CD4-positive, alpha-beta memory T cell (primary cell): ENCODE data around the gene PLXND1. TPM values are rescaled to one million over a fixed set of nuclear protein-coding genes. Genes with fewer than 3 reads are reported as not detected.

Experiments used
- CTCF ChIA-PET: fragments of 350-600 bp; sonication (Branson Sonifier 250); formaldehyde crosslinking; loops from one replicate; lab custom pipeline; 2021; ENCODE audit warnings: inconsistent platforms; ENCODE audit not compliant: partially characterized antibody; lab: Charles Lee
- POLR2A ChIA-PET: fragments of 350-600 bp; sonication (Branson Sonifier 250); formaldehyde crosslinking; loops from one replicate; lab custom pipeline; 2021; ENCODE audit not compliant: partially characterized antibody; lab: Charles Lee
- DNase-seq, 5 donors: peaks; one replicate each; pipeline versions ENCODE4 v3.0.0 to v3.0.0-alpha.2; 2020 to 2022; ENCODE audit warnings: mixed read lengths in 1 of 5
- H3K27ac ChIP-seq: one replicate; pipeline ENCODE4 v1.7.0; 2013; ENCODE audit warnings: low read depth, low read length
- H3K27me3 ChIP-seq: 2 replicates; pipeline ENCODE4 v1.7.0; 2013; ENCODE audit warnings: mild to moderate bottlenecking, low read length, moderate library complexity; ENCODE audit not compliant: insufficient read depth
- H3K36me3 ChIP-seq: 2 replicates; pipeline ENCODE4 v1.7.0; 2013; ENCODE audit warnings: mild to moderate bottlenecking, low read length, moderate library complexity; ENCODE audit not compliant: insufficient read depth
- H3K4me1 ChIP-seq: 2 replicates; pipeline ENCODE4 v1.7.0; 2013; ENCODE audit warnings: mild to moderate bottlenecking, low read length, moderate library complexity; ENCODE audit not compliant: insufficient read depth
- H3K4me3 ChIP-seq, 2 donors: one replicate each; pipeline ENCODE4 v1.7.0; 2013; ENCODE audit warnings: low read length in 2 of 2, mild to moderate bottlenecking in 1 of 2
- H3K9me3 ChIP-seq, 2 donors: one replicate each; pipeline ENCODE4 v1.7.0; 2013; ENCODE audit warnings: low read length in 2 of 2, control low read depth in 1 of 2; ENCODE audit not compliant: control insufficient read depth in 1 of 2
- H3K27ac Mint-ChIP-seq, 7 donors: one replicate each; pipeline ENCODE4 v1.8.0; 2020 to 2021; ENCODE audit warnings: mixed read lengths in 7 of 7, mild to moderate bottlenecking in 6 of 7, inconsistent platforms in 3 of 7, moderate library complexity in 3 of 7
- H3K27me3 Mint-ChIP-seq, 2 donors: one replicate each; pipeline ENCODE4 v1.8.0; 2020 to 2021; ENCODE audit warnings: mixed read lengths in 2 of 2
- H3K36me3 Mint-ChIP-seq, 2 donors: one replicate each; pipeline ENCODE4 v1.8.0; 2020 to 2021; ENCODE audit warnings: mixed read lengths in 2 of 2, inconsistent platforms in 1 of 2, mild to moderate bottlenecking in 1 of 2
- H3K4me1 Mint-ChIP-seq, 4 donors: one replicate each; pipeline ENCODE4 v1.8.0; 2020 to 2021; ENCODE audit warnings: mixed read lengths in 4 of 4, mild to moderate bottlenecking in 1 of 4
- H3K4me3 Mint-ChIP-seq, 8 donors: one replicate each; pipeline ENCODE4 v1.8.0; 2020 to 2021; ENCODE audit warnings: mixed read lengths in 8 of 8, mild to moderate bottlenecking in 7 of 8, moderate library complexity in 6 of 8, inconsistent platforms in 3 of 8
- H3K9me3 Mint-ChIP-seq, 8 donors: one replicate each; pipeline ENCODE4 v1.8.0; 2020 to 2021; ENCODE audit warnings: mixed read lengths in 8 of 8, mild to moderate bottlenecking in 5 of 8, inconsistent platforms in 3 of 8, moderate library complexity in 1 of 8
- intact Hi-C: fragments of 100-400 bp; cut with micrococcal nuclease; formaldehyde crosslinking; loops from one replicate; pipeline ENCODE4 v1.15.1; 2023
- polyA plus RNA-seq, 2 donors: library from polyadenylated mRNA; unstranded; fragments of 300-500 nt; fragmentation: Illumina TruSeq; gene quantifications; one replicate each; pipeline ENCODE4 v1.2.3, GENCODE V29; 2021
- total RNA-seq, 2 experiments: library from RNA; stranded (reverse); gene quantifications; one replicate each; pipeline ENCODE4 v1.2.3, GENCODE V29; 2021

Gene PLXND1
- total and polyA plus RNA-seq, 4 experiments from 2014 or later = 0.03 to 72.5 (median 40.1) TPM

DNA sequence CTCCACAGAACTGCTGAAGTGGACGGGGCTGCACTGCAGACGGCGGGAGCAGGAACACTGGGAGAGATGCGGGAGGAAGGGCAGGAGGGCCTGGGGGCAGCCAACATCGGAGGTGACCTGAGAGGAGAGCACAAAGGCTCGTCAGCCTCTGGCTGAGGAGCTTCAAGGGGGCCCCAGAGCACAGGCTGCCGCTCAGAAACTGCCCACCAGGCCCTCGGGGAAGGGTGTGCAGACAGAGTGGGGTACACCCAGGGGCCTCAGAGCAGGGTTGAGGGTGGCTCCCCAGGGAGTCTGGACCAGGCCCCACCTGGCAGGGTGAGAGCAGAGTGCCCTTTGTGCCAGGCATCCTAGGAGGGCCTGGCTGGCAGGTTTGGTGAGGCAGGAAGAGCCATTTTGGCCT is 92.8 kb downstream of the PLXND1 start:
- Histone ChIP-seq H3K9me3 (no peaks in the 10 kb centered on the region), H3K27ac (no peak overlapping the region), H3K4me1 (no peaks in the 10 kb centered on the region), H3K27me3 (no peaks in the 10 kb centered on the region), H3K36me3 (peaks cover 4% of the 10 kb centered on the region), H3K4me3 (no peak overlapping the region)
- H3K4me3 Mint-ChIP-seq = no peak overlapping the region
- DNase-seq = no peak
- H3K27ac Mint-ChIP-seq = peak overlapping the region in 1 of 7 donors; percentile 30
- H3K36me3 Mint-ChIP-seq = peaks cover 9 to 19% of the 10 kb centered on the region in 2 donors
- ChIA-PET CTCF (no interaction called here), POLR2A (no interaction called here)
- no peaks in the 10 kb centered on the region for H3K27me3 Mint-ChIP-seq
- peaks cover 0 to 9% (median 6%) of the 10 kb centered on the region in 4 donors for H3K4me1 Mint-ChIP-seq
- H3K9me3 Mint-ChIP-seq = no peaks in the 10 kb centered on the region
- intact Hi-C loops = no loop called here

DNA sequence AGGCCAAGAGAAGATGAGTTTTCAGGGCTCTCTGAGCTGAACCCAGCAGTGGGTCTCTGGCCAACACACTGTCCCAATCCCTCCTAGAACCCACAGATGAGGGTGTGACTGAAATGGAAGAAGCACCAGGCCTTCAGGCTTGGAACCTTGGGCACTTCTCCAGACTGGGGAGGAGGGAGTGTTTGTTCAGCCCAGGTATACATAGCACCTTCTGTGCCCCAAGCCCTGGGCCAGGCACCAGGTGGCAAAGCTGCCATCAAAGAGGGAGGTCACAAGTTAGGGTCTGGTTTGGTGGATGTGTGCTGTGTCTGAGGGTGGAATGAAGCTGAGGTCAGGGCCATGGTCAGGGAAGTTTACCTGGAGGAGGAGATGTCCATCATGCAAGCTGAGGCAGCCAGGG is 93.9 kb downstream of the PLXND1 start:
- no peak overlapping the region for H3K27ac ChIP-seq
- H3K27ac Mint-ChIP-seq = peak overlapping the region in 3 of 7 donors; percentile 12 to 79 (median 49)
- CTCF ChIA-PET = interaction anchor here (0.7 to 2.5 kb wide), 2 partner anchors 22 kb away, joined by 5 to 7 read pairs; no protein-coding TSS in a partner anchor
- H3K4me1 Mint-ChIP-seq = peaks cover 0 to 9% (median 6%) of the 10 kb centered on the region in 4 donors
- no peak overlapping the region for H3K4me3 ChIP-seq
- intact Hi-C loops = no loop called here
- peaks cover 9 to 27% of the 10 kb centered on the region in 2 donors for H3K36me3 Mint-ChIP-seq
- H3K9me3 ChIP-seq = no peaks in the 10 kb centered on the region
- POLR2A ChIA-PET = interaction anchor here (1.2 to 1.8 kb wide), 2 partner anchors 64 to 93 kb away, joined by 3 to 6 read pairs; no protein-coding TSS in a partner anchor
- H3K9me3 Mint-ChIP-seq = no peaks in the 10 kb centered on the region
- no peaks in the 10 kb centered on the region for H3K27me3 ChIP-seq
- H3K36me3 ChIP-seq = peaks cover 4% of the 10 kb centered on the region
- no peak for DNase-seq
- no peaks in the 10 kb centered on the region for H3K27me3 Mint-ChIP-seq
- H3K4me1 ChIP-seq = no peaks in the 10 kb centered on the region
- H3K4me3 Mint-ChIP-seq = no peak overlapping the region

DNA sequence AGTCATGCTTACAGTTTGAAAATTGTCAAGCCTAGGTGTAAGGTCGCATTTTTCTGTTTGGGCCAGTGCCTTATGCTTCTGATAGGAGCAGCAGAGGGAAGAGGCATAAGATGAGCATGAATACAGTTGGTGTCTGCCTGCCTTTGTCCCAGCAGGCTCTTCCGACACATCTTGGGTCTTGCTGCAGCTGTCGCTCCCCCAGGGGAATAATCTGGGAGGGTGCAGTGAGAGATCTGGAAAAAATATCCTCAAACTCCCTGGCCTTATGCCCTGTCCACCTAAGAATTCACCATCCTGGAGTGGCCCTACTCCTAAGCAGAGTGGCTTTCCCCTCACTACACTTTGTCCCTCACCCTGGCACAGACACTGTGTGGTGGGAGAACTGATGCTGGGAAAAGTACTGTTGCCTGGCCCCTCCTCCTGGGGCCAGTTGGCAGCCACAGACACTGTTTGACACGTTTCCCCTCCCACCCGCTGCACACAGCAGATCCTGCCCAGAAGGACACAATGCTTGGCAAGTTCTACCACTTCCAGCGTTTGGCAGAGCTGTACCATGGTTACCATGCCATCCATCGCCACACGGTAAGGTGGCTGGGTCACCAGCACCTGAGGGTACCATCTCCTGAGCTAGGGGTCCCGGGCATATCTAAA is 99.2 kb downstream of the PLXND1 start:
- Mint-ChIP-seq H3K9me3 (no peaks in the 10 kb centered on the region), H3K4me3 (no peak overlapping the region), H3K27me3 (no peaks in the 10 kb centered on the region), H3K27ac (peak overlapping the region in 1 of 7 donors; percentile 18), H3K36me3 (peaks cover 2 to 32% of the 10 kb centered on the region in 2 donors), H3K4me1 (peaks cover 0 to 9% (median 5%) of the 10 kb centered on the region in 4 donors)
- CTCF ChIA-PET = no interaction called here
- intact Hi-C loops = no loop called here
- no peak overlapping the region for H3K4me3 ChIP-seq
- no peak for DNase-seq
- peaks cover 1% of the 10 kb centered on the region for H3K36me3 ChIP-seq
- POLR2A ChIA-PET = no interaction called here
- H3K9me3 ChIP-seq = no peaks in the 10 kb centered on the region
- H3K27me3 ChIP-seq = no peaks in the 10 kb centered on the region
- no peak overlapping the region for H3K27ac ChIP-seq
- H3K4me1 ChIP-seq = no peaks in the 10 kb centered on the region

DNA sequence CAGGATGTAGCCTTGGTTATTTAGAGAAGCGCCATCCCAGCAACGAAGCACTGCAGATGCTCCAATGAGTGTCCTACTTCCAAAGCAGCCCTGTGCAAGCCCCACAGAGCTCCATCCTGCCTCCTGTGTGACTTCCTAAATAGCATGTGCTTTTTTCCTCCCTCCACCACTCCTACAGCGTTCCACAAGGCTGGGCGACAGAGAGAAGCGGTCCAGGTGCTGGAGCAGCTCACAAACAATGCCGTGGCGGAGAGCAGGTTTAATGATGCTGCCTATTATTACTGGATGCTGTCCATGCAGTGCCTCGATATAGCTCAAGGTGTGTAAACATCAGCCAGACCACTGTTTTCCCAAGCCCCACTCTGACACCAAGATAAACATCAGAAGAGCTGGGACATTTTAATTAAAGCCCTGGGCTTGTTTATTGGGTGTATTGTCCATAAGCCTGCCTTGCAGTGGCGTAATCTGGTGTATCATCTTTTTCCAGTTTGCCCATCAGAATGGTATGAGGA is 100.2 kb downstream of the PLXND1 start:
- ChIA-PET POLR2A (no interaction called here), CTCF (no interaction called here)
- Histone ChIP-seq H3K9me3 (no peaks in the 10 kb centered on the region), H3K27me3 (no peaks in the 10 kb centered on the region), H3K27ac (no peak overlapping the region), H3K36me3 (no peaks in the 10 kb centered on the region), H3K4me3 (no peak overlapping the region), H3K4me1 (no peaks in the 10 kb centered on the region)
- H3K27ac Mint-ChIP-seq = no peak overlapping the region
- H3K4me1 Mint-ChIP-seq = peaks cover 0 to 9% (median 5%) of the 10 kb centered on the region in 4 donors
- no peaks in the 10 kb centered on the region for H3K9me3 Mint-ChIP-seq
- no peaks in the 10 kb centered on the region for H3K27me3 Mint-ChIP-seq
- intact Hi-C loops = no loop called here
- H3K36me3 Mint-ChIP-seq = peaks cover 2 to 33% of the 10 kb centered on the region in 2 donors
- H3K4me3 Mint-ChIP-seq = no peak overlapping the region
- no peak for DNase-seq

DNA sequence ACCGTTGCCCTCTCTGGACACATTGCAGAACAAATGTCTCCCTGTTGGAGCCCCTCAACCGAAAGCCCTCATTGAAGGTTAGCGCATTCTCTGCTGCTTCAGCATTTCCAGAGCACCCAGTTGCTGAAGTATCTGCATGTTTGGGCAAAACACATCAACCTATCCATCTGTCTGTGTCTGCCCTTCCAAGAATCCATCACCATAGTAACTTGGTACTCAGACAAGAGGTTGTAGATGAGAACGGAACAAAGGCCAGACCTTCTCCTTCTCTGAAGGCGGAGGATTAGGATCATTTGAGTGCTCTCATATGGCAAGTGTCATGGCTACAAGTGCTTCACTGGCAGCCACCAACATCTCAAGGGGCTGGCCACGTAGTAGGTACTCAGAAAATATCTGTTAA is 101.1 kb downstream of the PLXND1 start:
- H3K27me3 Mint-ChIP-seq = no peaks in the 10 kb centered on the region
- no peaks in the 10 kb centered on the region for H3K9me3 Mint-ChIP-seq
- intact Hi-C loops = no loop called here
- no peak overlapping the region for H3K4me3 Mint-ChIP-seq
- no peak overlapping the region for H3K27ac ChIP-seq
- H3K27me3 ChIP-seq = no peaks in the 10 kb centered on the region
- H3K27ac Mint-ChIP-seq = peak overlapping the region in 1 of 7 donors; percentile 4
- no peaks in the 10 kb centered on the region for H3K4me1 Mint-ChIP-seq
- no peaks in the 10 kb centered on the region for H3K9me3 ChIP-seq
- CTCF ChIA-PET = no interaction called here
- no peak for DNase-seq
- H3K36me3 ChIP-seq = no peaks in the 10 kb centered on the region
- H3K36me3 Mint-ChIP-seq = peaks cover 2 to 41% of the 10 kb centered on the region in 2 donors
- no peak overlapping the region for H3K4me3 ChIP-seq
- POLR2A ChIA-PET = no interaction called here
- H3K4me1 ChIP-seq = no peaks in the 10 kb centered on the region

Other genes starting within 250 kb of the PLXND1 start
- gene EFCAB12, start 178.0 kb downstream of the PLXND1 start, total RNA-seq = 1 to 10 TPM; 1.5 to 1.6 TPM
- gene EFCAB12, start 178.0 kb downstream of the PLXND1 start, polyA plus RNA-seq = under 1 TPM in 1 of 2 donors, not detected in 1; 0.09 TPM
- gene MBD4, start 166.7 kb downstream of the PLXND1 start, total RNA-seq = 10 to 100 TPM; 52.4 to 58.0 TPM
- 10 to 100 TPM; 36.6 to 52.9 TPM for gene MBD4, start 166.7 kb downstream of the PLXND1 start, polyA plus RNA-seq
- 10 to 100 TPM; 20.0 to 21.8 TPM for gene IFT122, start 166.5 kb downstream of the PLXND1 start, total RNA-seq
- gene IFT122, start 166.5 kb downstream of the PLXND1 start, polyA plus RNA-seq = 1 to 10 TPM; 5.3 to 5.8 TPM
- gene RHO, start 78.0 kb downstream of the PLXND1 start, total RNA-seq = not detected
- gene RHO, start 78.0 kb downstream of the PLXND1 start, polyA plus RNA-seq = not detected
- gene H1-8, start 63.5 kb downstream of the PLXND1 start, total RNA-seq = not detected
- not detected for gene H1-8, start 63.5 kb downstream of the PLXND1 start, polyA plus RNA-seq